Measurements from ENCODE around the gene PGA4. TPM values are rescaled to one million over a fixed set of nuclear protein-coding genes. Genes with fewer than 3 reads are reported as not detected.

PGA4 gene
- total RNA-seq, 5 donors from 2014 or later (not counting 1 experiment from before 2014, with no cell fraction given): not detected

DNA sequence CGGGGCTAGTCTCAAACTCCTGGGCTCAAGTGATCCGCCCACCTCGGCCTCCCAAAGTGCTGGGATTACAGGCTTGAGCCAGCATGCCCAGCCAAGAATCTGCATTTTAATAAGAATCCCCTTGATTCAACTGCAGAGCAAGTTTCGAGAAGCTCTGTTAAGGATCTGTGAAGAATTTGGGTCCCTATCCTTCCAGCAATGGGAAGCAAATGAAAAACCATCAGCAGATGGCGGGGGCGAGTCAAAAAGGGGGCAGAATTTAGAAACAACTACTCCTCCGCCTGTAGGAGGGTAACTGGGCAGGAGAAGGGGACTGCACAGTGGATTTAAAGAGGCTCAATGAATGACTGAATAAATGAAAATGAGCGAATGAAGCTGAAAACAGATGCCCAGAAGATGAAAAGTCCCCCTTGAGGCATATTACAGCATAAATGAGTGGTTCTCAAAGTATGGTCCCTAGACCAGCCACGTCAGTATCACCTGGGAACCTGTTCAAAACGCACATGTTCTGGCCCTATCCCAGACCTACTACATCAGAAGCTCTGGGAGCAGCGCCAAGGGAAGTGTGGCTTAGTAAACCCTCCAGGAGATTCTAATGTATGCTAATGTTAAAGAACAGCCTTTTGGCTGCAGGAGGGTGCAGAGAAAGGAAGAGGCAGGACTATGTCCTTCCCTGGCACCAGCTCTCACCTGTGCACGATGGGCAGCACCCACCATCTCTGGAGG is 58.0 kb downstream of the PGA4 start:
- H3K36me3 Mint-ChIP-seq: no peaks in the 10 kb centered on the region
- H3K4me1 Mint-ChIP-seq: no peaks in the 10 kb centered on the region
- no peak overlapping the region for H3K4me3 Mint-ChIP-seq
- ChIA-PET CTCF (no interaction called here), POLR2A (no interaction called here)
- peaks cover 0 to 2% of the 10 kb centered on the region in 2 donors for H3K27me3 Mint-ChIP-seq
- ATAC-seq (replicated peaks in 1 of 4) (no peak), DNase-seq (no peak)
- WGBS (ENCODE audit: insufficient coverage): 76% methylated on average over 8 of the region's 12 CpGs
- Histone ChIP-seq H3K27ac (ENCODE audit: low read length) (no peak overlapping the region), H3K36me3 (ENCODE audit: control insufficient read depth in 2 of 2, extremely low read depth in 1 of 2, insufficient read depth in 1 of 2, low read length in 1 of 2) (no peaks in the 10 kb centered on the region), H3K4me1 (ENCODE audit: control insufficient read depth in 1 of 2, extremely low read depth in 1 of 2, insufficient read depth in 2 of 2, low read length in 2 of 2) (no peaks in the 10 kb centered on the region), H3K4me3 (ENCODE audit: control insufficient read depth in 1 of 2, extremely low read depth in 1 of 2, low read length in 1 of 2) (no peak overlapping the region), H3K9me3 (no peaks in the 10 kb centered on the region), H3K27me3 (replicated peaks in 1 of 2; ENCODE audit: control insufficient read depth in 2 of 2, extremely low read depth in 1 of 2, insufficient read depth in 2 of 2, low read length in 1 of 2) (peaks cover 0 to 4% of the 10 kb centered on the region in 2 experiments)
- H3K9me3 Mint-ChIP-seq: peaks cover 0 to 5% (median 0%) of the 10 kb centered on the region in 3 donors
- H3K27ac Mint-ChIP-seq: no peak overlapping the region

DNA sequence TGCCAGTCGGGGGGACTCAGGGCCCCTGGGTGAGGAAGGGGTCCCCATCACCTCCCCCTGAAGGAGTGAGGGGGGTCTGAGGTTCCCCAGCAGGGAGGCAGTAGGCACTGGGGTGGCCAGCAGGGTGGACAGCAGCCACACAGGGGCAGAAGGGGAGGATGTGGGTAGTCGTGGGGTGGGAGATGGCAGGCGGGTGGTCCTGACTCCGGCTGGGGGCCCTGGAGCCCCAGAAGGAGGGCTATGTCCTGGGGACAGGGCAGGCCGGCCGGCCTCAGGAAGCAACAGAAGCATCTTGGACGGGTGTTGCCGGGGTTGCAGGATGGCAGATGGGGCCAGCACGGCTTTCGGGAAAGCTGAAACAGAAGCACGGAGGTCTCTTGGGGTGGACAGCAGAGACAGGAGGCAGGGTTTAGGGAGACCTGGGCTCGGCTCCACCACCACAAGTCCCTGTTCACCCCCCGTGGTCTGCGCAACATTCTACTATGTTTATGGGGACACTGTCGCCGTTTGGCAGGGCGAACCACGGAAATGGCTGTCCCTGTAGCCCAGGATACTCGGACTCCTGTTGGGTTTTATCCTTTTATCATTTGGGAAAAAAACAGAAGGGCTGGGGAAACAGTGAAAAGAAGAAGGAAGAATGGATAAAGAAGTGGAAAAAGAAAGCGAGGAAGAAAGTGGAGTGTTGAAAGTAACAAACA is 58.9 kb downstream of the PGA4 start:
- H3K4me1 ChIP-seq (ENCODE audit: control insufficient read depth in 1 of 2, extremely low read depth in 1 of 2, insufficient read depth in 2 of 2, low read length in 2 of 2): no peaks in the 10 kb centered on the region
- no peak overlapping the region for H3K4me3 ChIP-seq (ENCODE audit: control insufficient read depth in 1 of 2, extremely low read depth in 1 of 2, low read length in 1 of 2)
- Mint-ChIP-seq H3K4me3 (no peak overlapping the region), H3K36me3 (no peaks in the 10 kb centered on the region), H3K4me1 (no peaks in the 10 kb centered on the region), H3K27ac (no peak overlapping the region), H3K9me3 (peaks cover 0 to 5% (median 0%) of the 10 kb centered on the region in 3 donors), H3K27me3 (peaks cover 0 to 2% of the 10 kb centered on the region in 2 donors)
- no peak for ATAC-seq (replicated peaks in 1 of 4)
- no peaks in the 10 kb centered on the region for H3K9me3 ChIP-seq
- H3K27ac ChIP-seq (ENCODE audit: low read length): no peak overlapping the region
- CTCF ChIA-PET: no interaction called here
- H3K27me3 ChIP-seq (replicated peaks in 1 of 2; ENCODE audit: control insufficient read depth in 2 of 2, extremely low read depth in 1 of 2, insufficient read depth in 2 of 2, low read length in 1 of 2): peaks cover 0 to 5% of the 10 kb centered on the region in 2 experiments
- no peak for DNase-seq
- 99% methylated on average over 17 of the region's 20 CpGs for WGBS (ENCODE audit: insufficient coverage)
- POLR2A ChIA-PET: no interaction called here
- no peaks in the 10 kb centered on the region for H3K36me3 ChIP-seq (ENCODE audit: control insufficient read depth in 2 of 2, extremely low read depth in 1 of 2, insufficient read depth in 1 of 2, low read length in 1 of 2)

Other genes starting within 250 kb of the PGA4 start
- gene CD5, start 119.9 kb upstream of the PGA4 start, total RNA-seq: 100 to 1,000 TPM; 227 to 387 (median 255) TPM
- 1 to 10 TPM; 3.3 to 7.9 (median 7.3) TPM for gene VPS37C, start 60.9 kb upstream of the PGA4 start, total RNA-seq
- not detected for gene PGA3, start 18.8 kb upstream of the PGA4 start, total RNA-seq
- gene PGA5, start 18.8 kb downstream of the PGA4 start, total RNA-seq: not detected
- gene VWCE, start 73.0 kb downstream of the PGA4 start, total RNA-seq: 1 to 10 TPM in 2 of 5 donors, under 1 TPM in 3; 0.48 to 1.3 (median 0.60) TPM
- gene DDB1, start 110.8 kb downstream of the PGA4 start, total RNA-seq: 100 to 1,000 TPM; 165 to 186 (median 176) TPM
- gene TKFC, start 110.9 kb downstream of the PGA4 start, total RNA-seq: 10 to 100 TPM; 30.9 to 53.9 (median 46.6) TPM
- 10 to 100 TPM; 34.8 to 49.1 (median 47.3) TPM for gene CYB561A3, start 139.5 kb downstream of the PGA4 start, total RNA-seq
- 10 to 100 TPM; 48.7 to 57.7 (median 56.6) TPM for gene TMEM138, start 140.0 kb downstream of the PGA4 start, total RNA-seq
- gene TMEM216, start 170.2 kb downstream of the PGA4 start, total RNA-seq: 10 to 100 TPM in 3 of 5 donors, 1 to 10 TPM in 2; 5.3 to 16.9 (median 12.5) TPM
- gene CPSF7, start 207.6 kb downstream of the PGA4 start, total RNA-seq: 100 to 1,000 TPM; 104 to 144 (median 117) TPM
- gene SDHAF2, start 207.8 kb downstream of the PGA4 start, total RNA-seq: 10 to 100 TPM; 36.2 to 60.7 (median 56.4) TPM

Data from T-cell (primary cell).